GM18867 (cell line): Measurements from ENCODE around the gene OR52J3.
"Not testable (repeated sequence)": the region's sequence is repeated elsewhere in the genome, so short reads cannot be mapped to it uniquely, and the experiment has no call there.

Experiments
- ATAC-seq: cut with Tn5 transposase; IDR thresholded peaks from one replicate; pipeline ENCODE4 v1.9.1; 2021; ENCODE audit warnings: mild to moderate bottlenecking, moderate library complexity; ENCODE audit not compliant: unreplicated experiment

OR52J3 gene

DNA sequence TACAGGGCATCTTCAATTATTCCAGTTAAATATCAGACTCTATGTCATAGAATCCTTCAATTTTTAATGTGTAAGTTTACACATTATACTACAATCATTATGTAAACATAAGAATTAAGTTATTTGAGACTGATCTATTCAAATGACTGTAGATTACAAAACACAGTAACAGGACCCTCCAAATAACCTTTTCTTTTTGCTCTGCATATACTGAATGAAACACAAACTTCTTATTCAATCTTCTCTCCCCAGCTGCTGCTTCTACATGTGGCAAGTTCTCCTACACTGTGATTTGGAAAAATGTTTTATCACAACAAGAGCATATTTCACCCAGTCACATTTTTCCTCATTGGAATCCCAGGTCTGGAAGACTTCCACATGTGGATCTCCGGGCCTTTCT is at the start of gene OR52J3:
Gene OR52J3, plus strand, starts transcription at position 301 of the 400 bp plus-strand sequence. Its CDS starts 0 bp downstream, at position 301.
- no peak for ATAC-seq

DNA sequence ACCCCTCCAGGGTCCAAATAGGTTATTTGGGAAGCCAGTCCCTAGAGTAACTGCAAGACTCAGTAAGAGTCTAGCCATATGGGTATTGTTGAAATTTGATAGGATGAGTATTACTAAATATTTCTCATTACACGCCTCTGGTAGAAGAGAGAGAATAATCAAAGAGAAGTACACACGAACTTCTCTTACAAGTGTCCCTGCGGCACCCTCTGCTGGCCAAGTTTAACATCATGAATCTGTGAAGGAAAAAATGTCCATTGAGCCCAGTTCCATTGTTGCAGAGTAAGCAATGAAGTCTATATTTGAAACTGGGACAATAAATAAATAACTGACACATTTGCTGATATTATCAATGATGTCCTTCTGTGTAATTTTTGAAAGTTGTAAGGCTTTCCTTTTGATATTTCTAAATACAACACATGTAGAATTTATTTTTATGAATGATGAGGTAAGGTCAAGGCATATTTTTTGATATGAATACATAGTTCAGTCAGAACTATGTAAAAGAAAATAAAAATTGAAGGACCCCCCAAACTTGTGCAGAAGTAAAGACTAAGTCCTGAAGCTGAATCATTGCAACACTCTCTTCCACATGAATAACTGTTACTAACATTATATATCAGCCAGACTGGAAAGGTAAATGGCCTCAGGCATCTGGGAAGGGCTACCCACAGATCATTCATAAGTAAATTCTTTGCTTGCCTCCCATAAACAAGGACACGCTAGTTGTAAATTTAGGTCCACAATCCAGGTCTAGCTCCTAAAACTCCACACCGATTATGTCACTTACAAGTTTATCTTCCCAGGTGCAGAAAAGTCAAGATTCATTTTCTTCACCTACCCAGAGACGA is 41.7 kb upstream of the OR52J3 start:
- peak; percentile 63 for ATAC-seq

DNA sequence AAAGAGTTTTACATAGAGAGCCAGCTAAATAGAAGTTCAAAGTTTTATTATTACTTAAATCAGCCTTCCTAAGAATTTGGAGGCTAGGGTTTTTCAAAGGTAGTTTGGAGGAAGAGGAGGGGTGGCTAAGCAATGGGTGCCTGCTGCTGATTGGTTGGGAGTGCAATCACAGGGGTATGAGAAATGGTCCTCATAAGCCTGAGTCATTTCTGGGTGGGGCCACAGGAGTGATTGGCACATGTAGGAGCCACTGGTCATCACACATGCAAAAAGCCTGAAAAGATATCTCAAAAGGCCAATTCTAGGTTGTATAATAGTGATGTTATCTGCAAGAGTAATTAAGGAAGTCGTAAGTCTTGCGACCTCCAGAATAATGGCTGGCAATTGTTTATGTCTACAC is 38.8 kb upstream of the OR52J3 start:
- ATAC-seq, result no peak

DNA sequence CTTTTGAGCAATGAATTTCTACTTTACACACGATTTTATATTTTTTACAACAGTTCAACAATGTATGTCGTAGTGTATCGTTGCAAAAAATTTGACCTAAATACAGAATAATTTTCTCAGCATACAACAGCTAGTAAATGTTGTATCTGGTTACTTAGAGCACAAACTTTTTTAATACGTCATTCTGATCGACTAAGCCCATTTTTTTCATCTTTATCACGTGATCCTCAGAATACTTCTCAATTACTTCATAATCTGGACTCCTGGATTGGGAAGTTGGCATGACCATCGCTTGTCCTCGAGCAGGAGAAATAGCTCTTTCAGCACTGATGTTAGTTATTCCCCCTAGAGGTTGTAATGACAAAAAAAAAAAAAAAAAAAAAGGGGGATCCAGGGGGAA is 35.1 kb upstream of the OR52J3 start:
- ATAC-seq, result no peak

DNA sequence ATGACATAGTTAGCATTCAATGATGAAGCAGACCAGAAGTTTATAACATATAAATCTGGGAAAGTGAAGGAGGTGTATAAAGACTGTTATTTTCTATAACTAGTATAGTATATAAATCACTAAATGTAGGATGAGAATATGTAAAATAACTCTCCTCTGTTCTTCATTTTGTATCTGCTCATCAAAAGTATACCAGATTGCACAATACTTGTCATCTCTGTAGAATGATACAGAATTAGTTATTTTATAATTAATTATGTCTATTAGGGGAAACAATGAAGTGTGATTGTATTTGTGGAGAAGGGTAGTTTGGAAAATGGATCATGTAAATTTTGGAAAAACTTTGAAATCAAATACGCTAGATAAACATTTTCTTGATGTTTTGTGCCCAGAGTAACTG is 33.3 kb upstream of the OR52J3 start:
- ATAC-seq, result no peak

DNA sequence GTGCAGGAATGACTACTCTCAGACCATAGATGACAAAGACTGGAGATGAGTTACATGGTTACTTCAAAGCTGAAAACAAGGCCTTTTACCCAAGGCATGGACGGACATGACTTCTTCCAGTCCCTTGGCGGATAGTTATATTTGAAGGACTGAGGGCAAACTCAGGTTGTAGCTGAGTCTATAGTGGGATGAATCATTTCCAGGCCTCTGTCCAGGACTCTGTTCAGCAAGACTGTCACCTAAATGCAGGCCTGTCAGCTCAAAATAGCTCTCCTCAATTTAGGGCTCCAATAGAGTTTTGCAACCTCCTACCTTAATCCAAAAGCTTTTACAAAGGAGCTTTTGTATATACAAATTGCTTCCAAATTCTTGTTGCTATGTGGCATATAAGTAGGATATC is 24.3 kb upstream of the OR52J3 start:
- ATAC-seq, result no peak

DNA sequence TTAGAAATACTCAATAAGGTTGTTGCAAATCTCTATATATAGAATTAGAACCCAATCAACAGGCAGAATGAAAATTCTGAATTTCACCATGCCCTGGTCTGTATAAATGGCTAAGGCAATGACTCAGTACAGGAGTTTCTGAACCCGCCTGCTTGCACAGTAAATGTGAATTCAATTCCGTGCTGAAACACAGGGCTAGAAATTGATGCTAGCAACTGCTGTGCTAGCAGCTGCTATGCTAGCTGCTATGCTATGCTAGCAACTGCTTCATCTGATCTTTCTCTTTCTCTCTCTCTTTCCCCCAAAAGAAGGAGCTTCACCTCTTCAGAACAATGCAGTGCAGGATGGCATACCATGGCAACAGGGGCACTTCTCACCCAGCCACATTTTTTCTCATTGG is 9.7 kb upstream of the OR52J3 start:
- no peak for ATAC-seq

DNA sequence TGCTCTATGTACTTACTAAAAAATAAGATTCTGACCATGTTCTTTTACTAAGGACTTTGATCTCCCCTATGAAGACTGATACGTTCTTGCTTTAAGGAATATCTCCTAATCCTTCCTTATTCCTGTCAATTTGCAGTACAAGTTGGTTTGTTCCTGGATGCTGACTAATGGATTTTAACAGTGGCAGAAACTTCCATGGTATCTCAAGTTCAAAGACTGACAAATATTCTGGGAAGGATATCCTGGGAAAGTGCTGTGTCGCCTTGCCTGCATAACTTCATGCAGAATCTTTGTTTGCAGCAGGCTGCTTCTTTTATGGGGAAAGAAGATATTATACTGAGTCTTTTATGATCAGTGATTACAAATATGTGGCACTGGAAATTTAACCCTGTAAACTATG is 8.4 kb upstream of the OR52J3 start:
- no peak for ATAC-seq

DNA sequence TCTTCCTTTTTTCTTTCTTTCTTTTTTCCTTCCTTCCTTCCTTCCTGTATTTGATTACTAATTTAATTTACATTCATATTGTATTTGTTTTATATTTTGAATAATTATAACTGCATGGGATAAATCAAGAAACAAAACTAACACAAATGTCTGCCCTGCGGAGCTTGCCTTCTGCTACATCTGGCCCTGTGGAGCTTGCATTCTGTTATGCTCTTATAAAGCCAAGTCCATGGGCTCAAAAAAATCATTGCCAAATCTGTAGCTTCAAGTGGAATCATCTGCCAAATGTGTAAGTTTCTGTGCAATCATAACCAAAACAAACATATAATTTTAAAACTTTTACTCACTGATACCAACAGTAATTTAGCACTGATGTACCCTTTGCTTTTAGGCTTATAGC is 8.0 kb upstream of the OR52J3 start:
- no peak for ATAC-seq

DNA sequence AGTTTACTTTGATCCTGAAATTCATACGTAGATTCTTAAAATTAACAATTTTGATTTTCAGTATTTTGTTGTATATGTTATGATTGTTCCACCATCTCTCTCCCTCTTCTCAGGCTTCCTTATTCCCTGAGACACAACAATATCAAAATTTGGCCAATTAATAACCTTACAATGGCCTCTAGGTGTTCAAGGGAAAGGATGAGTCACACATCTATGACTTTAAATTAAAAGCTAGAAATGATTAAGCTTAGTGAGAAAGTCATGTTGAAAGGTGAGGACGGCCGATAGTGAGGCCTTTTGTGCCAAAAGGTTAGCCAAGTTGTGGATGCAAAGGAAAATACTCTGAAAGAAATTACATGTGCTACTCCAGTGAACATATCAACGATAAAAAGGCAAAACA is 5.5 kb upstream of the OR52J3 start:
- ATAC-seq, result no peak

DNA sequence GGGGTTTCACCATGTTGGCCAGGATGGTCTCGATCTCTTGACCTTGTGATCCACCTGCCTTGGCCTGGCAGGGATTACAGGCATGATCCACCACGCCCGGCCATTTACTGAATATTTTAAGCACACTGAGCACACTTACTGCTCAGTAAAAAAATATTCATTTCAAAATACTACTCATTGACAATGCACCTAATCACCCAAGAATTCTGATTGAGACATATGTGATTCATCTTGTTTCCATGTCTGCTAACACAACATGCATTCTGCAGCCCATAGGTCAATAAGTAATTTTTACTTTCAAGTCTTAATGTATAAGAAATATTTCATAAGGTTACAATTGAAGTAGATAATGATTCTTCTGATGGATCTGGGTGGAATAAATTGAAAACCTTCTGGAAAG is 4.2 kb upstream of the OR52J3 start:
- ATAC-seq, result no peak

DNA sequence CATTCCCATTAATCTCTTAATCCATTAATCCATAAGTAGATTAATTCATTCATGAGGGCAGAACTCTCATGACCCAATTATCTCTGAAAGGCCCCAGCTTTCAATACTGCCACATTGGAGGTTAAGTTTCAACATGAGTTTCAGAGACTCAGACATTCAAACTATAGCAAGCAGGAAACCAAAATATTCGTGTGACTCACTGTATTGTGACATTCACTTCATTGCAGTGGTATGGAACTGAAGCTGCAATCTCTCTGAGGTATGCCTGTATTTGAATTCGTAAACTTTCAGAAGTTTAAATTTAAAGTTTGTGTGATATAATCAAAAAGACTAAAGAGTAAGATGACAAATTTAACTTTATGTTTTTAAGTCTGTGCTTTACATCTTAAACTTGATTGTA is 2.9 kb upstream of the OR52J3 start:
- no peak for ATAC-seq

DNA sequence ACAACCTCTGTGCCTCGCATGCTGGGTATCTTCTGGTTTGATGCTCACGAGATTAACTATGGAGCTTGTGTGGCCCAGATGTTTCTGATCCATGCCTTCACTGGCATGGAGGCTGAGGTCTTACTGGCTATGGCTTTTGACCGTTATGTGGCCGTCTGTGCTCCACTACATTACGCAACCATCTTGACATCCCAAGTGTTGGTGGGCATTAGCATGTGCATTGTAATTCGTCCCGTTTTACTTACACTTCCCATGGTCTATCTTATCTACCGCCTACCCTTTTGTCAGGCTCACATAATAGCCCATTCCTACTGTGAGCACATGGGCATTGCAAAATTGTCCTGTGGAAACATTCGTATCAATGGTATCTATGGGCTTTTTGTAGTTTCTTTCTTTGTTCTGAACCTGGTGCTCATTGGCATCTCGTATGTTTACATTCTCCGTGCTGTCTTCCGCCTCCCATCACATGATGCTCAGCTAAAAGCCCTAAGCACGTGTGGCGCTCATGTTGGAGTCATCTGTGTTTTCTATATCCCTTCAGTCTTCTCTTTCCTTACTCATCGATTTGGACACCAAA is 516 bp downstream of the OR52J3 start:
- no peak for ATAC-seq

DNA sequence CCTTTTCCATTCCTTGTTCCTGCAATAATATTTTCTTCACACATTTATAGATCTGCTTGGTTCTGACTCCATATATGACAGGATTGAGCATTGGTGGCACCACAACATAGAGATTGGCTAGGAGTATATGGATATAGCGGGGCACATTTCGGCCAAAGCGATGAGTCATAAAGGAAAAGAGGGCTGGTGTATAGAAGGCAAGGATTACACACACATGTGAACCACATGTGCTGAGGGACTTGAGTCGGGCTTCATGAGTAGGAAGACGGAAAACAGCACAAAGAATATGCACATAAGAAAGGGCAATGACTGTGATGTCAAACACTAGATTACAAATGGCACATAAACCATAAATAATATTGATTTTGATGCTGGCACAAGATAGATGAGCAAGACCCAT is 12.4 kb downstream of the OR52J3 start:
- ATAC-seq, result not testable (repeated sequence)

DNA sequence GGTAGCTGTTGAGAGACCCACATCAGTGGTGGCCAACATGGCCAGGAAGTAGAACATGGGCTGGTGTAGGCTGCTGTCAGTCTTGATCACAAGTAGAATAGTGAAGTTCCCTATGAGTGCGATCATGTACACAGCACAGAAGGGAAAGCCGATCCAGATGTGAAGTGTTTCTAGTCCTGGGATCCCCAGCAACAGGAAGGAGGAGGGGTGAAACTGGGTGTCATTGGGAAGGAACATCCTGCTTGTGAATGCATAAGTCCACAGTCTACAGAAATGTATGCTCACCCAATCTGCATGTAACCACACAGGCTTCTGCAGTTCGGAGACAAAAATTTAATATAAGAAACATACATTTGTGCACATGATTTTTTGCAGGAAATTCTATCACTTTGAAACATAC is 13.1 kb downstream of the OR52J3 start, which contains the start of gene OR52E2:
Gene OR52E2, minus strand, starts transcription at position 237 of the 400 bp plus-strand sequence. Its CDS starts 0 bp downstream, at position 237.
- no peak for ATAC-seq

DNA sequence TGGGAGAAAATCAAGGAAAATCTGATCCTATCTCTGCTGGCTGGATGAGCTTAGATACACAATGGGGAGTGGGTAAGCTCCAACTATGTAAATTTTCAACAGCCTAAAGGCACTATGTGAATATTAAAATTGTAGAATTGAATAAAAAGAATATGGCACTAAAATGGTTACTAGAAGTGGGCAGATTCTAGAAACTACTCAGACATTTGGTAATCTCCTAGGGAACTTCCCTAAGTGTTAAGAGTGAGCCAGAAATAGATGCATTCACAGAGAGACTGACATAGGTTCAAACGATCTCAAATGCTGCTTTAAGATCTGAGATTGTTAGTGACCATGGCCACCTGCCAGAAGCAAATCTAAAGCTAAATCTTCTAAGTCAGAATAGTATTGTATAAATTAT is 18.7 kb downstream of the OR52J3 start:
- ATAC-seq, result no peak

DNA sequence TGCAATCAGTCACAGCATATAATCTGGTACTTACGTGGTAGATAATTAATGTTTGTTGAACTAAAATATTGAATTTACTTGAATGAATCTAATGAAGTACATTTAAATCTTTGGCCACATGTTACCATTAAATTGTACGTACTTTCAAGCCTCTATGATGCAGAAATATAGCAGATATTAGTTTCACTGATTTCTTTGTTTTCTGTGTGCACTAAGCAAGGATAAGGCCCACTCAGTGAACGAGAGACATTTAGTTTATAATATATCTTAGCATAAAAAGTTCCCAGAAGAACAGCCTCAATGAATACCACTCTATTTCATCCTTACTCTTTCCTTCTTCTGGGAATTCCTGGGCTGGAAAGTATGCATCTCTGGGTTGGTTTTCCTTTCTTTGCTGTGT is 22.9 kb downstream of the OR52J3 start, which contains the start of gene OR52E1:
Gene OR52E1, plus strand, starts transcription at position 301 of the 400 bp plus-strand sequence.
- no peak for ATAC-seq

DNA sequence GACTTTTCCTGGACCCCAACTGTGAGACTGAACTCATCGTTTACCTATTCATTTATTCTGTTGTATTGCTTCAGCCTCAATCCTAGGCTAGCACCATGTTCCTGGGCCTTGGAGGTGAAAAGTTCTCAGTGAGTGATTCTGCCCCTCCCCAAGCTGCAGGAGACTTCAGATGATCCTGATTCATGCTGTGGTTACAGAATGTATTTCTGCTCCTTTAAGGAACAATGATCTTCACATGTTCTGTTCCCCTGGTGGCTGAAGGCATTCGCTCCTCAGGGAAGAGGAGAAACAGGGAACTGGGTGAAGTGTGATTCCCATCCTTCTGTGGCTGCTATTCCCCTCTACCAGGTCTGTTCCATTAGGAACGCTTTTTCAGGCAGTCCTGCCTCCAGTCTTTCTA is 25.5 kb downstream of the OR52J3 start:
- ATAC-seq, result no peak

DNA sequence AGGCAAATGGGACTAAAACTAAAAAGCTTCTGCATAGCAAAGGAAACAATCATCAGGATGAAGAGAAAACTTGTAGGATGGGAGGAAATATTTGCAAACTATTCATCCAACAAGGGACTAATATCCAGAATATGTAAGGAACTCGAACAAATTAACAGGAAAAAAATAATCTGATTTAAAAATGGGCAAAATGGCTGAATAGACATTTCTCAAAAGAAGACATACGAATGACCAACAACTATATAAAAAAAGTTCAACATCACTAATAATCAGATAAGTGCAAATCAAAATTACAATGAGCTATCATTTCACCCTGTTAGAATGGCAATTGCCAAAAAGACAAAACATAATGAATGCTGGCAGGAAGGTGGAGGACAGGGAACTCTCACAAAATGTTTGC is 35.1 kb downstream of the OR52J3 start:
- ATAC-seq, result no peak

DNA sequence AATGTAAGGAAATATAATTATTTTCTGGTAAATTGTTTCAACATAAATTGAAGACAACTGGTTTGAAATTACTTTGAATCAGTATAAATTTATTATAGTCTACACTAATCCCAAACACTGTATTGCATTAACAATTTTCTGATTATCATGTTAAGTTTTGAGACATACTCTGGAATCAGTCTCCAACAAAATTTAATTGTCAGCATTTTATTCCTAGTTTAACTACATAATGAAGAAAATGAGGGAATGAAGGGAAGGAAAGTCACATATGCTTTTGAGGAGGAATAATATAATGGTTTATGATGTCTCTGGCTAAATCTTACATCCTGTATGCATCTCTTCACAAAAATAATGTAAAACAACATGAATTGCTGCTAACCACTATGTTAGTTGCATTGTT is 37.3 kb downstream of the OR52J3 start:
- ATAC-seq, result no peak

DNA sequence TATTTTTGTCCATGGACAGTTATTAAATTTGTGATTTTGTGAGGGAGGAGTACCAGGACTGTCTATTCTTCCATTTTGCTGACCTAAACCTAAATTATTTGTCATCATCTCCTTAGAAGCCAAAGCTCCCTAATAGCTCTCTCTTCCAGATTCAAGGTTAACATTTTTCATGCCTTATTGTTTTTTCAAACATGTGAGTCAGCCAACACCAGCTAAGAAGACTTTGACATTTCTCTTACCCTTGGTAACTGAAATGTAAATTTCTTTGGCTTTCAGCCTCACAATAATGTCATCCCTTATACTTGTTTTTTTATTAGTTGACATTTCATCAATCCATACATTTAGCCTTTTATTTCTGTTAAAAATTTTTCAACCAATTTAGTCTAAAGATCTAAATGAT is 42.2 kb downstream of the OR52J3 start:
- ATAC-seq, result no peak

DNA sequence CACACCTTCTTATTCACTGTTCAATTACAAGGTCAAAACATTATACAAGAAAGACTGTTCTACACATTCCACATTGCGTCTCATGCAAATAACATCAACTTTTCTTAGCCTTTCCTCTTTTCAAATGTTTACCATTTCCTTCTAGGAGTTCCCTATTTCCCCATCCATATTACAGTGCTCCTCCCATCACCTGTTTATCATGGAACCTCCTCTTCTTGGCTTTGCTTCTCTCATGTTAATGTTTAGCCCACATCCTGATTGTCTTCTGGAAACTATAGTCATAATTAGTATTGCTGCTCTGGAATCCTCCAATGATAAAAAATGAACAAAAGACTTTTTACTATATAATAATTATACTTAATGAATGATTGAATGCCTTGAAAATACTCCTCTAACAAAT is 44.3 kb downstream of the OR52J3 start:
- no peak for ATAC-seq
